Activated CD8-positive, alpha-beta memory T cell treated with anti-CD3 and anti-CD28 coated beads, Interleukin-2, amount 10 ng/mL, durations not matched to agents 7 days and 5 days (primary cell): Measurements from ENCODE around the gene KRTAP10-3. TPM values are rescaled to one million over a fixed set of nuclear protein-coding genes. Genes with fewer than 3 reads are reported as not detected.

Source experiments
- ATAC-seq: fragments of 150-1000 bp; cut with Tn5 transposase; one replicate; pipeline ENCODE4 v1.10.0; 2021; ENCODE audit warnings: moderate library complexity
- CTCF ChIA-PET: fragments of 350-600 bp; sonication (Branson Sonifier 250); formaldehyde crosslinking; loops from one replicate; lab custom pipeline; 2021; ENCODE audit warnings: antibody characterized with exemption; lab: Charles Lee
- DNase-seq: peaks from one replicate; pipeline ENCODE4 v3.0.0-alpha.2; 2020
- H3K27ac Mint-ChIP-seq: one replicate; pipeline ENCODE4 v1.8.0; 2021; ENCODE audit warnings: mild to moderate bottlenecking, mixed read lengths
- H3K27me3 Mint-ChIP-seq: one replicate; pipeline ENCODE4 v1.8.0; 2021; ENCODE audit warnings: mixed read lengths
- H3K36me3 Mint-ChIP-seq: one replicate; pipeline ENCODE4 v1.8.0; 2021; ENCODE audit warnings: mild to moderate bottlenecking, mixed read lengths
- H3K4me1 Mint-ChIP-seq: one replicate; pipeline ENCODE4 v1.8.0; 2021; ENCODE audit warnings: mixed read lengths
- H3K4me3 Mint-ChIP-seq: one replicate; pipeline ENCODE4 v1.8.0; 2021; ENCODE audit warnings: mild to moderate bottlenecking, moderate library complexity, mixed read lengths
- H3K9me3 Mint-ChIP-seq: one replicate; pipeline ENCODE4 v1.8.0; 2022; ENCODE audit warnings: low read depth, mixed read lengths
- total RNA-seq, 2 experiments: library from RNA; stranded (reverse); gene quantifications; one replicate each; pipeline ENCODE4 v1.2.3, GENCODE V29; 2021

The KRTAP10-3 gene
- total RNA-seq, 2 experiments from 2014 or later = not detected

GRCh38 chr21:44521928-44522752 is 36.5 kb downstream of the KRTAP10-3 start:
- H3K27ac Mint-ChIP-seq = no peak overlapping the region
- H3K9me3 Mint-ChIP-seq = no peaks in the 10 kb centered on the region
- ATAC-seq = no peak
- H3K27me3 Mint-ChIP-seq = no peaks in the 10 kb centered on the region
- no peaks in the 10 kb centered on the region for H3K36me3 Mint-ChIP-seq
- H3K4me1 Mint-ChIP-seq = no peaks in the 10 kb centered on the region
- no peak overlapping the region for H3K4me3 Mint-ChIP-seq
- DNase-seq = no peak
- CTCF ChIA-PET = no interaction called here

- H3K4me1 Mint-ChIP-seq = no peaks in the 10 kb centered on the region
- no peaks in the 10 kb centered on the region for H3K27me3 Mint-ChIP-seq
- no peak overlapping the region for H3K27ac Mint-ChIP-seq
- CTCF ChIA-PET = no interaction called here
- DNase-seq (no peak), ATAC-seq (no peak)
- H3K9me3 Mint-ChIP-seq = no peaks in the 10 kb centered on the region
- no peak overlapping the region for H3K4me3 Mint-ChIP-seq
- no peaks in the 10 kb centered on the region for H3K36me3 Mint-ChIP-seq
Observed at GRCh38 chr21:44521301-44521927, 37.2 kb downstream of the KRTAP10-3 start.

- CTCF ChIA-PET = no interaction called here
- ATAC-seq = no peak
- Mint-ChIP-seq H3K27me3 (no peaks in the 10 kb centered on the region), H3K4me3 (no peak overlapping the region), H3K27ac (no peak overlapping the region), H3K9me3 (no peaks in the 10 kb centered on the region), H3K36me3 (no peaks in the 10 kb centered on the region), H3K4me1 (no peaks in the 10 kb centered on the region)
- no peak for DNase-seq
Observed at GRCh38 chr21:44520326-44521300, 38.0 kb downstream of the KRTAP10-3 start.

GRCh38 chr21:44519346-44520325 is 39.0 kb downstream of the KRTAP10-3 start:
- H3K27me3 Mint-ChIP-seq = no peaks in the 10 kb centered on the region
- no peak overlapping the region for H3K27ac Mint-ChIP-seq
- H3K4me1 Mint-ChIP-seq = no peaks in the 10 kb centered on the region
- CTCF ChIA-PET = interaction anchor here (1.1 kb wide), 1 partner anchor 9 kb away, joined by 3 read pairs; no protein-coding TSS in a partner anchor
- no peaks in the 10 kb centered on the region for H3K36me3 Mint-ChIP-seq
- H3K9me3 Mint-ChIP-seq = no peaks in the 10 kb centered on the region
- ATAC-seq = no peak
- DNase-seq = no peak
- H3K4me3 Mint-ChIP-seq = no peak overlapping the region

- Mint-ChIP-seq H3K27me3 (no peaks in the 10 kb centered on the region), H3K27ac (no peak overlapping the region), H3K4me3 (no peak overlapping the region), H3K36me3 (no peaks in the 10 kb centered on the region), H3K9me3 (no peaks in the 10 kb centered on the region), H3K4me1 (no peaks in the 10 kb centered on the region)
- CTCF ChIA-PET = interaction anchor here (1.1 kb wide), 1 partner anchor 8 kb away, joined by 3 read pairs; no protein-coding TSS in a partner anchor
- DNase-seq (no peak), ATAC-seq (no peak)
Observed at GRCh38 chr21:44518686-44519085, 39.9 kb downstream of the KRTAP10-3 start.

- no peak overlapping the region for H3K27ac Mint-ChIP-seq
Observed at GRCh38 chr21:44517175-44517899, 41.3 kb downstream of the KRTAP10-3 start.

GRCh38 chr21:44516828-44517174 is 41.8 kb downstream of the KRTAP10-3 start:
- Mint-ChIP-seq H3K36me3 (no peaks in the 10 kb centered on the region), H3K4me3 (no peak overlapping the region), H3K4me1 (no peaks in the 10 kb centered on the region), H3K27me3 (no peaks in the 10 kb centered on the region), H3K9me3 (no peaks in the 10 kb centered on the region), H3K27ac (no peak overlapping the region)
- no peak for DNase-seq
- CTCF ChIA-PET = no interaction called here
- no peak for ATAC-seq

More at GRCh38 chr21:44517175-44517899, 41.3 kb downstream of the KRTAP10-3 start:
- CTCF ChIA-PET = interaction anchor here (0.8 kb wide), 1 partner anchor 227 kb away, joined by 3 read pairs; no protein-coding TSS in a partner anchor
- DNase-seq (no peak), ATAC-seq (peak; percentile 45)
- Mint-ChIP-seq H3K27me3 (no peaks in the 10 kb centered on the region), H3K4me3 (no peak overlapping the region), H3K9me3 (no peaks in the 10 kb centered on the region), H3K36me3 (no peaks in the 10 kb centered on the region), H3K4me1 (no peaks in the 10 kb centered on the region)

GRCh38 chr21:44516342-44516741 is 42.3 kb downstream of the KRTAP10-3 start:
- DNase-seq (no peak), ATAC-seq (no peak)
- Mint-ChIP-seq H3K4me1 (no peaks in the 10 kb centered on the region), H3K27ac (no peak overlapping the region), H3K9me3 (no peaks in the 10 kb centered on the region), H3K27me3 (no peaks in the 10 kb centered on the region), H3K36me3 (no peaks in the 10 kb centered on the region), H3K4me3 (no peak overlapping the region)
- CTCF ChIA-PET = no interaction called here

GRCh38 chr21:44515359-44516165 is 43.0 kb downstream of the KRTAP10-3 start:
- no peaks in the 10 kb centered on the region for H3K27me3 Mint-ChIP-seq
- no peak for ATAC-seq
- CTCF ChIA-PET = interaction anchor here (1.4 to 8.3 kb wide), 2 partner anchors 227 to 278 kb away, joined by 3 to 99 read pairs; no protein-coding TSS in a partner anchor

GRCh38 chr21:44514746-44515358 is 43.7 kb downstream of the KRTAP10-3 start:
- H3K4me3 Mint-ChIP-seq = no peak overlapping the region
- H3K9me3 Mint-ChIP-seq = no peaks in the 10 kb centered on the region
- no peaks in the 10 kb centered on the region for H3K36me3 Mint-ChIP-seq
- CTCF ChIA-PET = interaction anchor here (1.4 to 8.3 kb wide), 2 partner anchors 228 to 279 kb away, joined by 3 to 99 read pairs; no protein-coding TSS in a partner anchor
- peaks cover 2% of the 10 kb centered on the region for H3K4me1 Mint-ChIP-seq
- ATAC-seq = no peak
- no peaks in the 10 kb centered on the region for H3K27me3 Mint-ChIP-seq
- no peak overlapping the region for H3K27ac Mint-ChIP-seq
- no peak for DNase-seq

More at GRCh38 chr21:44515359-44516165, 43.0 kb downstream of the KRTAP10-3 start:
- Mint-ChIP-seq H3K4me3 (no peak overlapping the region), H3K27ac (no peak overlapping the region), H3K9me3 (no peaks in the 10 kb centered on the region), H3K36me3 (no peaks in the 10 kb centered on the region), H3K4me1 (peaks cover under 1% of the 10 kb centered on the region)
- no peak for DNase-seq

- no peak overlapping the region for H3K27ac Mint-ChIP-seq
Observed at GRCh38 chr21:44514218-44514520, 44.4 kb downstream of the KRTAP10-3 start.

More at GRCh38 chr21:44514218-44514520, 44.4 kb downstream of the KRTAP10-3 start:
- ATAC-seq = no peak
- Mint-ChIP-seq H3K27me3 (no peaks in the 10 kb centered on the region), H3K36me3 (no peaks in the 10 kb centered on the region), H3K4me3 (no peak overlapping the region), H3K4me1 (peaks cover 2% of the 10 kb centered on the region), H3K9me3 (no peaks in the 10 kb centered on the region)
- no peak for DNase-seq
- CTCF ChIA-PET = interaction anchor here (1.4 to 8.3 kb wide), 2 partner anchors 228 to 280 kb away, joined by 3 to 99 read pairs; no protein-coding TSS in a partner anchor
